ENCODE data around the gene PTPRJ.

The PTPRJ gene

DNA sequence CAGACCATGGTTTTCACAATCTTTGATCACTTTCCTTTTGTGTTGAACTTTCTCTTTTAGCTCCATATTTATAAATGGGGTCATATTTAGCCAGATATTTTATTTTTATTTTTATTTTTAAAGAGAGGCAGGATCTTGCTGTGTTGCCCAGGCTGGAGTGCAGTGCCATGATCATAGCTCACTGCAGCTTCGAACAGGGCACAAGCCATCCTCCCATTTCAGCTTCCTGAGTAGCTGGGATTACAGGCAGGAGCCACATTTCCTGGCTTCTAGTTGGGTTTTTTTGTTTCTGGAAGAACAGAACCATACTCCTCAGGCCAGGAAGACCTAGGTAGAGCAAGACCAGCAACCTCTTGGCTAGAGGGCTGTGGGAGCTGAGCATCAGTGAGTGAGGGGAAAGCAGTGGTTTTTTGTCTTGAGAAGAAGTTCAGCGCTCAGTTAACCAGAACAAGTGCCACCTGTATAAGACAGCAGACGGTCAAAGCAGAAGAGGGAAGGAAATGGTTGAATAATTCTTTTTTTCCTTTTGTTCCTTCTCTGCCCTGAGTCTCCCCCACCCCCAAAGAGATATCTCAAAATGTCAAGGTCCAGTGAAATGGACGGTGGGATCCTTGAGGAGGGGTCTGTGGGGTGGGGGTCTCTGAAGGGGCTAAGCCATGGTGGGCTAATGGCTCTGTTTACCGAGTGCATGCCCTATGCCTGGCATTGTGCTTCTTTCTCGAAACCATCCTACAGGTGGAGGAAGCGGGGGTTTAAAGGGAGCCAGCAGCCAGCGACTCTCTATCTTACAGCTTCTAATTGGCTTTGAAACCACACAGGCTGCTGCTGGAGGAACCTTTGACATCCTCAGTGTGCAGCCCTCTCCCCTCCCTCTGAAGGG, 63.0 kb downstream of the PTPRJ start:
- DNase-seq = no peak

DNA sequence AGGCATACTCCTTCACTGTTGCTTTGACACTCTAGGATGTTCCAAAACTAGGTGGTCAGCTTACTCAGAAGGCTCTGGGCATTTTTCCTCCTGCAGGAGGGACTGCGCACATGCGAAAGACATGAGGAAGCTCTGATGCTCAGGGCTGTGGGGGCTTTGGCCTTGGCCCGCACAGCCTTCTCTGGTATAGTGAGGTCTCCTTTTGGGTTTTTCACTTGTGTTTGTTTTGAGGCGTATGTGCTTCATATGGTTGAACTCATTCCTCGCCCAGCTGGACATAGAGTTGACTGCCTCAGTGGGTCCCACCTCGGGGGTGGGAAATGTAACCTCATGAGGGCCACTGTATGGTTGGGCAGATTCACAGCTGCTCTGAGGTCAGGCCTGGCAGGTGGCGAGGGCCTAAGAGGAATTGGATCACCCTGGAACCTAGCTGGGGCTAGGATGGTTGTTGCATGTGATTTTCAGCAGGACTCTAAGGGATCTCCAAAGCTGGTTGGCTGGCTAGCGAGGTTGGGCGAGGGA, 63.7 kb downstream of the PTPRJ start:
- DNase-seq = no peak

- no peak for DNase-seq
Measured at GRCh38 chr11:48044577-48044976, 64.2 kb downstream of the PTPRJ start.

DNA sequence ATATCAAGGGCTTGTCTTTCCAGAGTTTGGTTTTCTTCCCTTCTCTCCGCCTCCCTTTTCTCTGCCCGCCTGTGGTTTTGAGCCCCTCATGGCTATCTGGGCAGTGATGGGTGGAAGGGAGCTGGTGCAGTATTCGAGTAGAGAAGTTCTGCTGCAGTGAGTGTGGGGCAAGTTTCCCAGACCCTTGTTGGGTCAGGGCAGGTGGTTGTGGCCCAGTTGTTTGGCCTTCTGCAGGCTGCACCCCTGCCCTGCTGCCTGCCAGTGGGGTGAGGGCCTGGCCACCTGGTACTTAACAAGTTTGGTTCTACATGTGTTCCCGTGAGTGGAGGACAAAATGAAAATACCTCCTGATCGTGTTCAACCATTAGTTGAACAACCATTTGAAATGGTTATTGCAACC, 65.2 kb downstream of the PTPRJ start:
- no peak for DNase-seq

- DNase-seq = no peak
Measured at GRCh38 chr11:48047616-48048015, 67.3 kb downstream of the PTPRJ start.

DNA sequence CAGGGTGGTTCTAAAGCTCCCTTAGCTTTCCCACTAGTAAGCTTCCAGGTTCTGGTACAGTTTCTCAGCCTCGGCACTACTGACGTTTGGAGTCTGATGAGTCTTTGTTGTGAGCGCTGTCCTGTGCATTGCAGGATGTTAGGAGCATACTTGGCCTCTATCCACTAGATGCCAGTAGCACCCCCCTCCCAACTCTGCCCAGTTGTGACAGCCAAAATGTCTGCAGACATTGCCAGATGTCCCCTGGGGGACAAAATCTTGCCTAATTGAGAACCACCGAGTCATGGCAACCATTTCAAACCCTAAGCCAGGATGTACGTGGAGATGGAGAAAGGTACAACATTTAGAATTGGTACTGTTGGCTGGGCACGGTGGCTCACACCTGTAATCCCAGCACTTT, 68.7 kb downstream of the PTPRJ start:
- DNase-seq = no peak

- no peak for DNase-seq
Measured at GRCh38 chr11:48050304-48050703, 69.9 kb downstream of the PTPRJ start.

DNA sequence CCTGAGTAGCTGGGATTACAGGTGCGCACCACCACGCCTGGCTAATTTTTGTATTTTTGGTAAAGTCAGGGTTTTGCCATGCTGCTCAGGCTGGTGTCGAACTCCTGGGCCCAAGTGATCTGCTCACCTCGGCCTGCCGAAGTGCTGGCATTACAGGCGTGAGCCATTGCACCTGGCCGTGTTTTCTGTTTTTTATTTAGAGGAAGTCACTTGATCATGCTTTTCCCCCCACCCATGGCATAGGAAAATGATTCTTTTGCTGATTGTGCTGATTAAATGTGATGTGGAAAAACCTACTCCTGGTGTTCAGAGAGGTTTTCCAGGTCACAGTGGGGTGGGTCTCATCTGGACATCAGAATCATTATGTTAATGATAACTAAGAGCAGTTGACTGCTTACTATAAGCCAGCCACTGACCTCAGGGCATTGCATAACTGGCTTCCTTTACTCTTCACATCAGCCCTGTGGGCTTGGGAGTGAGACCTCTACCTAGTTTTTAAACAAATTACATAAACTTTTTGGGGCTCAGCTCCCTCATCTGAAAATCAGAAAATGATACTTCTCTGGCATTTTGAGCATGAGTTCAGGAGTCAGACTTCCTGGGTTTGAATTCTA, 71.0 kb downstream of the PTPRJ start:
- DNase-seq = no peak

- DNase-seq = no peak
Measured at GRCh38 chr11:48052183-48053044, 72.1 kb downstream of the PTPRJ start.

- no peak for DNase-seq
Measured at GRCh38 chr11:48054994-48055291, 74.6 kb downstream of the PTPRJ start.

GRCh38 chr11:48055292-48056132, 75.2 kb downstream of the PTPRJ start:
- DNase-seq = no peak

- no peak for DNase-seq
Measured at GRCh38 chr11:48056325-48057183, 76.2 kb downstream of the PTPRJ start.

- DNase-seq = no peak
Measured at GRCh38 chr11:48058064-48058463, 77.7 kb downstream of the PTPRJ start.

DNA sequence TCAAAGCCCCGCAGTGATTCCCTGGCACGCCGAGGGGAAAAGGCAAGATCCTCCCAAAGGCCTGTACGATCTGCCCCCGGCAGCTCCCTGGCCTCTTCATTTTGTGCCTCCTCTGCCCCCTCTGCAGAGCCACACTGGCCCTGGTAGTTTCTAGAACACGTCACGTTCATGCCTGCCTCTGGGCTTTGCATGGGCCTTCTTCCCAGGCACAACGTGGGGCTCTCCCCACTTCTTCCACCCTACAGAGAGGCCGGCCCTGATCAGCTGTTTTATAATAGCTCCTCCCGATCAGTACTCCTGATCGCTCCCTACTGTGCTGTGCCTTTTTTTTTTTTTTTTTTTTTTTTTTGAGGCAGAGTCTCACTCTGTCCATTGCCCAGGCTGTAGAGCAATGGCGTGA, 78.4 kb downstream of the PTPRJ start:
- no peak for DNase-seq

GRCh38 chr11:48062649-48063048, 82.3 kb downstream of the PTPRJ start:
- no peak for DNase-seq

- DNase-seq = no peak
Measured at GRCh38 chr11:48063424-48063978, 83.1 kb downstream of the PTPRJ start.

DNA sequence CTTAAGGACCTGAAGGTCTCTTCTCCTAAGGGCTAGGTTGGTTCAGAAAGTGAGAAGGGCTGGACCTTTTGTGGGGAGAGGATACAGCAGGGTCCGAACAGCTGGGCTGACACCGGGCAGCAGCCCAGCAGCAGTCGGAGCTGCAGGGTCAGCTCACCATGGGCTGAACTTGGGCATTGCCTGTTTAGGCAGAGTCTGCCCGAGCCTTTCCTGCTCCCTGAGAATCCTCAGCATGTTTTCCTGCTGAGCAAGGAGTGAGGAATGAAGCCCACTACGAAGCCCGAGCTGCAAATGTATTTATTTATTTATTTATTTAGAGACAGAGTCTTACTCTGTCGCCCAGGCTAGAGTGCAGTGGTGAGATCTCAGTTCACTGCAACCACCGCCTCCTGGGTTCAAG, 83.9 kb downstream of the PTPRJ start:
- no peak for DNase-seq

DNA sequence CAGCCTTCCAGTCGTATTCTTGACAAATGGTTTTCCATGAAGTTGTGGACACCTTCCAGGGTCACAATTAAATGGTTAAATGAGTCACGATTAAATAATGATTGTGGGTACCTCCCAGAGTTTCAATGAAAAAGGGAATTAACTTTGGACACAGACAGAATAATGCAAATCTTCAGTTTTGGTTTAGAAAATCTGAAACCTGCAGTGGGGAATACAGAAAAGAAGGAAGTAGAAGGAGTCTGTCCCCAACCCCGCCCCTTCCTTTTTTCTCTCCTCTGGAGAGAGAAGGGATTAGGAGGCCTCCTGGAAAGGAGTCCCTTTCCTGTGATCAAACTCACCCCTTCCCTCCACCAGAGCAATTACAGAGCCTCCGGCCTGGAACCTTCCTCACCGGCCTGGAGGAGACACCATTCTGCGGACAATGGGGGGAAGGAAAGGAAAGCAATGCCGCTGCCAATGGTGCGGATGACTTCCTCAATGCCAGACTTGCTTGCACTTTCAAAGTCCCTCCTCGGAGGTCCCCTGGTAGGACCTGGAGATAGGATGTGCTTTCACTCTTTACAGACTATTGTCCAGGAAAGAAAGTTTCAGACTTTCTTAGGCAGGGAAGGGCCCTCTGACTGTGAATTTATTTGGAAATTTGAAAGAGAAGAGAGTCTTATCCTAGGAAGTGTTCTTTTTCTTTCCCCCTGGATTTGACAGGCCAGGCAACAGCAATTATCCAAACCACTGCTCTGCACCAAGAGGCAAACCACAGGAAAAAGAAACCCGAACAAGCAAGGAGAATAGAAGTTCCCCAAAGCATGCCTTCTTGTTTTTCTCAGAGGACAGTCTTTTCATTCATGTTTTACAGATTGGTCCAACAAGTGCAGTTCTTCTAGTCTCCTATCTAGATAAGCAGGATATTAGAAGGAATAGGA, 86.8 kb downstream of the PTPRJ start:
- DNase-seq = no peak

- DNase-seq = no peak
Measured at GRCh38 chr11:48073031-48073861, 92.9 kb downstream of the PTPRJ start.

All from NCI-H446 (cell line).